ENCODE measurements around the gene NATD1.

NATD1 gene

DNA sequence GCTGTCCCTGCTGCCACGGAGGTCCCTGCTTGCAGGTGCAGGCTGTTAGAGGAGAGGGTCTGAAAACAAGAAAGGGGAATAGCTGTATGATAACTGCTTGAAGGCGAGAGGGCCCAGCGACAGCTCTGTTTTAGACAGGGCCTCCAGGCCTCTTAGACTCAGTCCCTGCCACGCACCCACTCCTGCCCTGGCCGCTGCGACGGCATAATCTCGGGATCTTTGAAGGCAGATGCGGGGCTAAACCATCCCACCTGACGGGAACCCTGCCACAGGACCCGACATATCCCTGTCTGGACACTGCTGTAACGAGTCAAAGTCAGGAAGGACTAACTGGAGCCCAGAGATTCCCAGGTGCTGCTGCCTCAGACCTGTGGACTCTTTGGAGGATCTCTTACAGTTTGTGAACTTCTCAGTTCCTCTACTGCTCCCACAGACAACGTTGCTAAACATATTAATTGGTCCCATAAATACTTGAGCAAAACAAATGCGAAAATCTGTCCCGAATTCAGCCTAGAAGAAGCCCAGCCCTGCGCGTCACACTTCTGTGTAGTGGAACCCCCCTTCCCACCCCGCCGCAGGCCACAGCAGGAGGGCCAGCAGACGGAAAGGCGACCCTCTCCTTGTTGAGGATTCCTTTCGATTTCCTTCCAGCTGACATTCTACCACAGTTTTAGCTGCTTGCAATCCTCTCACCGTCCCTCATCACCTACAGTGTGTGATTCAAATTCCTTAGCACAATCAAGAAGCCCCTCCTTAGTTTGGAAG is 38.3 kb downstream of the NATD1 start:
- peaks cover 12% of the 10 kb centered on the region for H3K36me3 ChIP-seq (ENCODE audit: insufficient read depth, low read length)
- H3K9me3 ChIP-seq (ENCODE audit: low read length): no peaks in the 10 kb centered on the region
- peaks cover 43% of the 10 kb centered on the region for H3K4me1 ChIP-seq (ENCODE audit: insufficient read depth, low read length)

DNA sequence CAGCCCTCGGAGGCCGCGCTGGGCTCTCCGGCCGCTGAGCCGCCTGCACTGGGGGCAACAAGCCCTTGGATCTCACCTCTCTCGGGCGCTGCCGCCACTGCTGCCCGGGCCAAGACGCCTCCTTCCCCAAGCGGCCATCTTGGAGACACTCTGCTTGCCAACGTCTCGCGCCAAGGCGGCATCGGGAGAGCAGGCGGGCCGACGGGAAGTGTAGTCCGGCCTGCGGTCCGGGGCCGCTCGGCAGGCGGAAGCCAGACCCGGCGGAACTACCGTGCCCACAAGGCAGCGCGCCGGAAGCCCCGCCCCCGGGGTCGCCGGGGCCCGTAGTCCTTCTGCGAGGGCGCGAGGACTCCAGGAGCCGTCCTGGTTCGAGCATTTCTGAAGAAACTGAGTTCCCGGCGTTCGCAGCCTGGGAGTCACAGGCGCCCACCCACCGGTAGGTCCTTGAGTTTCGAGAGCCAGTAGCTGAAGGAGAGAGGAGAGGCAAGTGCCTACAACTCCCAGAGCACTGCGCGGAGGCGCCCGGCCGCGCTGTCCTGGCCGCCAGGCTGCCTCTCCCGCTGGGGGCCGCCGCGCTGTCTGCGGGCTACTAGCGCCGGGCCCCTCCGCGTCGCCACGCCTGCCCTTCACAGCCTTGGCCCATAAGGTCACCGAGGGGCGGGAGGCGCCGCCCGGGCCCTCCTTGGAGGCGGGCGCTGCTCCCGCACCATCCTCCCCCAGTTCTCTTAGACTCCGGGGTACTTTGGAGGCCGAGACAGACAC is 39.0 kb downstream of the NATD1 start, which contains the start of gene TMEM11:
TSS of gene TMEM11 (minus strand) at position 147 of the 762 bp plus-strand sequence. CDS start at position 138, 9 bp downstream.
- peak within 1 kb of the TSS; percentile 81 to 99 for H3K4me3 ChIP-seq (ENCODE audit: low read depth in 1 of 2, low read length in 2 of 2)
- peak within 1 kb of the TSS; percentile 83 for H3K9ac ChIP-seq (ENCODE audit: low read length)
- peaks cover 19% of the 10 kb centered on the region for H3K36me3 ChIP-seq (ENCODE audit: insufficient read depth, low read length)
- no peaks in the 10 kb centered on the region for H3K9me3 ChIP-seq (ENCODE audit: low read length)
- H3K27ac ChIP-seq (ENCODE audit: low read depth, low read length): peak within 1 kb of the TSS; percentile 84
- H3K27me3 ChIP-seq (ENCODE audit: control insufficient read depth in 1 of 2, insufficient read depth in 2 of 2, low read length in 2 of 2): no peaks in the 10 kb centered on the region
- H3K4me1 ChIP-seq (ENCODE audit: insufficient read depth, low read length): peaks cover 43% of the 10 kb centered on the region

More for the DNA sequence above, 38.3 kb downstream of the NATD1 start:
- peak overlapping the region; percentile 84 for H3K27ac ChIP-seq (ENCODE audit: low read depth, low read length)
- peak overlapping the region; percentile 81 to 99 for H3K4me3 ChIP-seq (ENCODE audit: low read depth in 1 of 2, low read length in 2 of 2)
- H3K27me3 ChIP-seq (ENCODE audit: control insufficient read depth in 1 of 2, insufficient read depth in 2 of 2, low read length in 2 of 2): no peaks in the 10 kb centered on the region
- peak overlapping the region; percentile 83 for H3K9ac ChIP-seq (ENCODE audit: low read length)

DNA sequence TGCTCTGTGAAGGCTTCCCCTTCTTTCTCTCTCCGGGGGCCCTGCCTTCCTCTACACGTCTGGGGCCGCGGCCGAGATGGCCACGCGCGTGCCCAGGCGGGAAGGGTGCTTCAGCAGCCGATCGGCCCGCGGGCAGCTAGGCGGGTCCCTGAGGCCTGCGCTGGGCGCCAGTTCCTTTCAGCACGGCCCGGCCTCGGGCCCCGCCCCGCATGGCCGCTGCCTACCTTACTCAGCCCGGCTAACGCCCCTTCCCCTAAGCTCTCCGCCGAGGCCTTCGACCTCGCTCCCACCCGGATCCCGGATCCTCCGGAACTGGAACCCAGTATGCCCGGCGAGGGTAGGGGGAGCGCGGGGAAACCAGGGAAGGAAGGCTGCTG is 39.6 kb downstream of the NATD1 start:
- H3K27me3 ChIP-seq (ENCODE audit: control insufficient read depth in 1 of 2, insufficient read depth in 2 of 2, low read length in 2 of 2): no peaks in the 10 kb centered on the region
- H3K4me3 ChIP-seq (ENCODE audit: low read depth in 1 of 2, low read length in 2 of 2): peak overlapping the region; percentile 81 to 99
- peak overlapping the region; percentile 84 for H3K27ac ChIP-seq (ENCODE audit: low read depth, low read length)
- H3K36me3 ChIP-seq (ENCODE audit: insufficient read depth, low read length): peaks cover 19% of the 10 kb centered on the region
- H3K4me1 ChIP-seq (ENCODE audit: insufficient read depth, low read length): peaks cover 43% of the 10 kb centered on the region
- H3K9me3 ChIP-seq (ENCODE audit: low read length): no peaks in the 10 kb centered on the region
- peak overlapping the region; percentile 83 for H3K9ac ChIP-seq (ENCODE audit: low read length)

DNA sequence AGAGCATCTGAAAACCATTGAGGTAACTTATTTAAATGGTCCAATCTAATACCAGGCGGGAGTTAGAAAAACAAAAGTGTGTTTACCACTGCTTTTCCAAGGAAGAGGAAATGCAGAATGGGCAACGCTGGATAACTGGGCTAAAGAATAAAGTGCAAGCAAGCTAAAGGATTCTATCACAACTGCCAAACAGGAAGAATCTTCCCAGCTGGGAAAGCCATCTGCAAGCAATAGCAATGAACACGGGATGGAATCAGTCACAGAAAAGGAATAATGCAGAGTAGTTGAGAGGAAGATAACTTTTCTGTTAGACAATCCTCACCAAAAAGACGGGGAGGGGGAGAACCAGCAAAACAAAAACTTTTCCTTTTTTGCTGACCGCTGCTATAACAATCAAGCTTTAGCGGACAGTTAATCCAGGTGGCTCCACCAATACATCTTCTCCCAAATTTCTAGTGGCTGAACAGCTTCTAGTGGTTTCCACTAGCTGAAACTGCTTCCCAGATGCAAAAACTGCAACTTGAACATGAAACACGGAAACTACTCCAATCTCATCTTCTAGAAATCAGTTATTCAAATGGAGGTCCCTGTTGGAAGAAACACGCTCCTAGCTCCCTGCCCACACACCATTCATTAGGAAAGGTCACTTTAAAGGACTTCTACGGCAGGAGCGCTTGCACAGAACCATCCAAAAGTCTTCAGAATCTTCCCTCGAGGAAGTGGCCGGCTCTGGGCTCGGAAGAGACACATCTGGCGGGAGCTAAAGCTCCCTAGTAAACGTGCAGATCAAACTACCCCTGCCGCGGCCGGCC is 40.2 kb downstream of the NATD1 start:
- Histone ChIP-seq H3K9me3 (ENCODE audit: low read length) (no peaks in the 10 kb centered on the region), H3K36me3 (ENCODE audit: insufficient read depth, low read length) (peaks cover 19% of the 10 kb centered on the region), H3K4me3 (ENCODE audit: low read depth in 1 of 2, low read length in 2 of 2) (peak overlapping the region; percentile 81 to 99), H3K27ac (ENCODE audit: low read depth, low read length) (peak overlapping the region; percentile 84), H3K27me3 (ENCODE audit: control insufficient read depth in 1 of 2, insufficient read depth in 2 of 2, low read length in 2 of 2) (no peaks in the 10 kb centered on the region), H3K4me1 (ENCODE audit: insufficient read depth, low read length) (peaks cover 43% of the 10 kb centered on the region), H3K9ac (ENCODE audit: low read length) (peak overlapping the region; percentile 83)

DNA sequence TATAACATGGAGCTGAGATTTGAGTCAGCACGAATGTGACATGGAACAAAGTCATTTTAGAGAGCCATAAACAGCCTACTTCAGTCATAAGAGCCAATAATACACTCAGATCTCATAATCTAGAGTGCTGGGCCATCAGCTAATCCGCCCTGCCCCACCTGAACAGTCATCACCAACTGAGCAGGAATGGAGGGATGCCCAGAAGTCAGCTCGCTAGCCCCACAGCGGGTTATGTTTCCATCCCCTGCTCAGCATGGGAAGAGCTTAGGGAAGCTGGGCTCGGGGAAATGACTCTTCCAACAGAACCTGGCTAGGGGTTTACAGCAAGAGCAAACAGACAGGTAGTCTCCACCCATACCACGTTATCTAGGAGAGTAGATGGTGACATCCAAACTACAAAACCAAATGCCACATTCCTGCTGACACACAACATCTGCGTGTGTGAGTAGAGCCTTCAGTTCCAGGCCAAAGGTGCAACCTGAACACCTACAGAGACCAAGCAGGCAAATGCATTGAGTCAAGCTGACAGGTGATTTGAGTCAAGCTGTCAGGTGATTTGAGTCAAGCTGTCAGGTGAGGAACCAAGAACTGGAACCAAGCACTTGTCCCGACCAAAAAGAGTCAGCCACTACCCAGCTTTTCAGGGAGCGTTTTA is 41.3 kb downstream of the NATD1 start:
- H3K4me1 ChIP-seq (ENCODE audit: insufficient read depth, low read length): peaks cover 43% of the 10 kb centered on the region
- no peak overlapping the region for H3K4me3 ChIP-seq (ENCODE audit: low read depth in 1 of 2, low read length in 2 of 2)
- H3K36me3 ChIP-seq (ENCODE audit: insufficient read depth, low read length): peaks cover 19% of the 10 kb centered on the region
- no peak overlapping the region for H3K9ac ChIP-seq (ENCODE audit: low read length)
- no peaks in the 10 kb centered on the region for H3K27me3 ChIP-seq (ENCODE audit: control insufficient read depth in 1 of 2, insufficient read depth in 2 of 2, low read length in 2 of 2)
- no peaks in the 10 kb centered on the region for H3K9me3 ChIP-seq (ENCODE audit: low read length)
- no peak overlapping the region for H3K27ac ChIP-seq (ENCODE audit: low read depth, low read length)

DNA sequence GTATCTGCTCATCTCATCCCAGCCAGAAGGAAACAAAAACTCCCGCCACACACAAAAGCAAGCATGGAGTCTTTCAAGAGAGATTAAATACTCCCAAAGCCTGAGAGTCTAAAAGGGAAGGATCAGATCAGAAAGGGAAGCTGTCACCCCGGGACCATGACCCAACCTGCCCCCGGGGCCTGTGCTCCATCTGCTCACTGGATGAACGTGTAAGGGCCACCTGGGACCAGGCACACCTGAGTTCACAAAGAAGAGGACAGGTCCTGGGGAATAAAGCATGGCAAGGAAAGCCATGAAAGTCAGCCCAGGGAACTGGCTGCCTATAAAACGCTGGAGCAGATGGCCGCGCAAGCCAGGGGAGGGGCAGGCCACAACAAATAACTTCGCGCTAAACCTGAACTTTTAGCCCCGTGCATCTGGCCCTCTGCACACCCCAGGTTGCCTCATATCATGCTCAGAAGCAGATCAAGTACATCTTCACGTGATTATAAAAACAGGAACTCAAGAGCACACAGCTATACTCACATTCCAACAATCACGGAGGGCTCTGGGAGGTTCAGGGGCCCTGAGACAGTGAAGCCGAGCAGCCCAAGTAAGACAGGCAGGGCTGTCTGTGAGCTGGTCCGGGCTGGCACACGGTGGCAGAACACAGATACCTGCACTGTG is 42.7 kb downstream of the NATD1 start:
- no peaks in the 10 kb centered on the region for H3K27me3 ChIP-seq (ENCODE audit: control insufficient read depth in 1 of 2, insufficient read depth in 2 of 2, low read length in 2 of 2)
- no peak overlapping the region for H3K4me3 ChIP-seq (ENCODE audit: low read depth in 1 of 2, low read length in 2 of 2)
- H3K4me1 ChIP-seq (ENCODE audit: insufficient read depth, low read length): peaks cover 39% of the 10 kb centered on the region
- H3K36me3 ChIP-seq (ENCODE audit: insufficient read depth, low read length): peaks cover 19% of the 10 kb centered on the region
- no peak overlapping the region for H3K9ac ChIP-seq (ENCODE audit: low read length)
- H3K27ac ChIP-seq (ENCODE audit: low read depth, low read length): no peak overlapping the region
- H3K9me3 ChIP-seq (ENCODE audit: low read length): no peaks in the 10 kb centered on the region

DNA sequence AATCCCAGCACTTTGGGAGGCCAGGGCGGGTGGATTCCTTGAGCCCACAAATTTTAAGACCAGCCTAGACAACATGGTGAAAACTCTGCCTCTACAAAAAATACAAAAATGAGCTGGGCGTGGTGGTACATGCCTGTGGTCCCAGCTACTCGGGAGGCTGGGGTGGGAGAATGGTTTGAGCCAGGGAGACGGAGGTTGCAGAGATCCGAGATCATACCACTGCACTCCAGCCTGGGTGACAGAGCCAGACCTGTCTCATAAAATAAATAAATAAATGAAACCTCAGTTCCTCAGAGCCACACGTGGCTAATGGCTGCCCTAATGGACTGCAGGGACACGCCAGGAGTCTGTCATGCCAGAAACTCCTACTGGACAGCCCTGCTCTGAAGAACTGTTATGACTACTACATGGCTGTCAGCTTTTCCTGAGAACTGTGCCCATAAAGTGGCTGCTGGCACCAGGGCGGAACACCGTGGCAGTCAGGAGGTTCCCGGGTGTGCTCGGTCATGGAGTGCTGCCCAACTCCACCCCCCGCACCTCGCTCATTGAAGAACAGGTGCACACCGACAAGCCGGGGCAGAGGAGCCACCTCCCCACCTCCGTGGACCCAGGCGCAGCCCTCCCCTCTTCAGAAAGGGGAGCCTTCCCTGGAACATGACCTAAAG is 43.6 kb downstream of the NATD1 start:
- H3K4me3 ChIP-seq (ENCODE audit: low read depth in 1 of 2, low read length in 2 of 2): no peak overlapping the region
- H3K27me3 ChIP-seq (ENCODE audit: control insufficient read depth in 1 of 2, insufficient read depth in 2 of 2, low read length in 2 of 2): no peaks in the 10 kb centered on the region
- peaks cover 19% of the 10 kb centered on the region for H3K36me3 ChIP-seq (ENCODE audit: insufficient read depth, low read length)
- no peak overlapping the region for H3K9ac ChIP-seq (ENCODE audit: low read length)
- no peak overlapping the region for H3K27ac ChIP-seq (ENCODE audit: low read depth, low read length)
- no peaks in the 10 kb centered on the region for H3K9me3 ChIP-seq (ENCODE audit: low read length)
- H3K4me1 ChIP-seq (ENCODE audit: insufficient read depth, low read length): peaks cover 36% of the 10 kb centered on the region

DNA sequence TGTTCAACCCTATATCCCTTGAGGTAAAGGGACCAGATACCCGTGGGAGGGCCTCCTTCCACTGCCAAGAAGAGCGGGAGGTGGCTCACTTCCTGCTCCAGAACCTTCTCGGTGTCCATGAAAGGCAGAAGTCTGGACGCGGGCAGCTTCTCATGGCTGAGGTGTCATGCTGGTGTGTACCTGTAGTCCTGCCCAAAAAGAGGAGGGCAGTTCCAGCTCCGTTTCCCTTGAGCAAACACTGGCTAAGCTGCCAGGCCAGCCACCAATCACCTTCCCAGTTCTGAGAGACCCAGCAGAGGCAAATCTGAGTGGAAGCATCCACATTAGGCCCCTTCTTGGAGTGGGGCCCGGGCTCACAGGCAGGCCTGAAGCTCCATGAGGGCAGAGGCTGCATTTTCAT is 44.9 kb downstream of the NATD1 start:
- Histone ChIP-seq H3K27ac (ENCODE audit: low read depth, low read length) (no peak overlapping the region), H3K9me3 (ENCODE audit: low read length) (no peaks in the 10 kb centered on the region), H3K36me3 (ENCODE audit: insufficient read depth, low read length) (peaks cover 19% of the 10 kb centered on the region), H3K4me3 (ENCODE audit: low read depth in 1 of 2, low read length in 2 of 2) (no peak overlapping the region), H3K9ac (ENCODE audit: low read length) (no peak overlapping the region), H3K4me1 (ENCODE audit: insufficient read depth, low read length) (peaks cover 41% of the 10 kb centered on the region), H3K27me3 (ENCODE audit: control insufficient read depth in 1 of 2, insufficient read depth in 2 of 2, low read length in 2 of 2) (no peaks in the 10 kb centered on the region)

DNA sequence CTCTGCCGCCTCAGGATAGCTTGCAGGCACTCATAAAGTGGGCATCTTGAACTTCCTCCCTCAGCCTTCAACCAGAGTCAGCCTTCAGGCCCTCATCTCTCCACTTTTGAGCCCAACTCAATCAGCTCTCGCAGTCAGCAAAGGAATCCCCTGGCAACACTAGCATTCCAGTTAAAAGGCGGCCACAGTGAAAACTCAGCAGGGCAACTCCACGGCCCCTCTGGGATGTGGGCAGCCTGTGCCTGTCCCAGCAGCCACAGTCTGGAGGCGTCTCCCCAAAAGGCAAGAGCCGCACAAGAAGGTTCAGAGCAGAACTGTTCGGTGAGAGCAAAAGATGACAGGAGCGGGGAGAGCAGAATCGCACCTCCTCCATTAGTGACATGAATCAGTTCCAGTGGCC is 48.3 kb downstream of the NATD1 start:
- H3K4me3 ChIP-seq (ENCODE audit: low read depth in 1 of 2, low read length in 2 of 2): no peak overlapping the region

DNA sequence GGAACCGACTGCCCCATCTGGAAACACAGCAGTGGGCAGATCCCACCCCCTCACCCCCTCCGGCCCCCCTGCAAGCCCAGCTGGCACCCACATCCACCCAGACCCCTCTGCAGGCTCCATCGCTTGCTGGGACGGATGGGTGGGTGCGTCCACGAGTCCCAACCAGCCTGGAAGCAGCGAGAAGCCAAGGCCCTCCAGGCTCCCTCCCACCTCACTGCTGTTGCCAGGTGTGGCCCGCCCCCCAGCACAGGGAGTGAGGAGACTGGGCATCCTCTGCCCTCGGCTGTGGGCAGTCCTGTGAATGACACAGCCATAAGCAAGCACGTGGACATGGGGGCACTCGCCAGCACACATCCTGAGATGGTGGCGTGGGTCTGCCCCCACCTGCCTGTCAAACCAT is 50.7 kb downstream of the NATD1 start:
- H3K9me3 ChIP-seq (ENCODE audit: low read length): no peaks in the 10 kb centered on the region
- no peak overlapping the region for H3K27ac ChIP-seq (ENCODE audit: low read depth, low read length)
- no peak overlapping the region for H3K4me3 ChIP-seq (ENCODE audit: low read depth in 1 of 2, low read length in 2 of 2)
- peaks cover 11% of the 10 kb centered on the region for H3K36me3 ChIP-seq (ENCODE audit: insufficient read depth, low read length)
- peaks cover 21% of the 10 kb centered on the region for H3K4me1 ChIP-seq (ENCODE audit: insufficient read depth, low read length)
- H3K9ac ChIP-seq (ENCODE audit: low read length): no peak overlapping the region
- no peaks in the 10 kb centered on the region for H3K27me3 ChIP-seq (ENCODE audit: control insufficient read depth in 1 of 2, insufficient read depth in 2 of 2, low read length in 2 of 2)

More for the DNA sequence above, 48.3 kb downstream of the NATD1 start:
- Histone ChIP-seq H3K9ac (ENCODE audit: low read length) (no peak overlapping the region), H3K27ac (ENCODE audit: low read depth, low read length) (no peak overlapping the region), H3K36me3 (ENCODE audit: insufficient read depth, low read length) (peaks cover 6% of the 10 kb centered on the region), H3K27me3 (ENCODE audit: control insufficient read depth in 1 of 2, insufficient read depth in 2 of 2, low read length in 2 of 2) (no peaks in the 10 kb centered on the region), H3K4me1 (ENCODE audit: insufficient read depth, low read length) (peaks cover 21% of the 10 kb centered on the region), H3K9me3 (ENCODE audit: low read length) (no peaks in the 10 kb centered on the region)
